ENCODE measurements around the gene C10orf90.

C10orf90 gene

GRCh38 chr10:126665207-126665606 lies 5.3 kb downstream of the C10orf90 start:
- no peak overlapping the region for H3K4me3 ChIP-seq
- no peak overlapping the region for H3K27ac ChIP-seq
- no peak for DNase-seq (ENCODE audit: low spot score)
- TF ChIP-seq CTCF (IDR thresholded peaks at IDR 0.05) = no peak

- H3K27ac ChIP-seq = no peak overlapping the region
Measured at GRCh38 chr10:126663880-126664279, 6.6 kb downstream of the C10orf90 start.

GRCh38 chr10:126663328-126663727 lies 7.2 kb downstream of the C10orf90 start:
- Histone ChIP-seq H3K27ac (no peak overlapping the region), H3K4me3 (no peak overlapping the region)
- DNase-seq (ENCODE audit: low spot score) = no peak
- TF ChIP-seq CTCF (IDR thresholded peaks at IDR 0.05) = no peak

More at GRCh38 chr10:126663880-126664279, 6.6 kb downstream of the C10orf90 start:
- no peak for DNase-seq (ENCODE audit: low spot score)
- no peak for TF ChIP-seq CTCF (IDR thresholded peaks at IDR 0.05)
- H3K4me3 ChIP-seq = no peak overlapping the region

GRCh38 chr10:126661841-126662515 lies 8.5 kb downstream of the C10orf90 start:
- no peak for DNase-seq (ENCODE audit: low spot score)
- no peak for TF ChIP-seq CTCF (IDR thresholded peaks at IDR 0.05)
- no peak overlapping the region for H3K4me3 ChIP-seq
- no peak overlapping the region for H3K27ac ChIP-seq

GRCh38 chr10:126661356-126661755 lies 9.1 kb downstream of the C10orf90 start:
- Histone ChIP-seq H3K27ac (no peak overlapping the region), H3K4me3 (no peak overlapping the region)
- no peak for TF ChIP-seq CTCF (IDR thresholded peaks at IDR 0.05)
- DNase-seq (ENCODE audit: low spot score) = no peak

GRCh38 chr10:126659750-126660149 lies 10.7 kb downstream of the C10orf90 start:
- no peak for TF ChIP-seq CTCF (IDR thresholded peaks at IDR 0.05)
- Histone ChIP-seq H3K27ac (no peak overlapping the region), H3K4me3 (no peak overlapping the region)
- no peak for DNase-seq (ENCODE audit: low spot score)

GRCh38 chr10:126658928-126659327 lies 11.6 kb downstream of the C10orf90 start:
- Histone ChIP-seq H3K4me3 (no peak overlapping the region), H3K27ac (no peak overlapping the region)
- no peak for TF ChIP-seq CTCF (IDR thresholded peaks at IDR 0.05)
- DNase-seq (ENCODE audit: low spot score) = no peak
